ENCODE measurements around the gene APOH.

Gene APOH

GRCh38 chr17:66191593-66192377 is 37.4 kb downstream of the APOH start, which contains the start of gene CEP112:
CEP112 (minus strand) TSS chr17:66192133.
- DNase-seq (ENCODE audit: low read depth in 3 of 3): peak; percentile 67 to 90 (median 83)

- DNase-seq (ENCODE audit: low read depth in 3 of 3): no peak
Observed at GRCh38 chr17:66190738-66191592, 38.2 kb downstream of the APOH start.

- no peak for DNase-seq (ENCODE audit: low read depth in 3 of 3)
Observed at GRCh38 chr17:66187718-66188117, 41.5 kb downstream of the APOH start.

GRCh38 chr17:66185862-66186261 is 43.4 kb downstream of the APOH start:
- no peak for DNase-seq (ENCODE audit: low read depth in 3 of 3)

- DNase-seq (ENCODE audit: low read depth in 3 of 3): no peak
Observed at GRCh38 chr17:66184392-66184791, 44.8 kb downstream of the APOH start.

GRCh38 chr17:66183529-66183928 is 45.7 kb downstream of the APOH start:
- no peak for DNase-seq (ENCODE audit: low read depth in 3 of 3)

GRCh38 chr17:66178642-66179041 is 50.6 kb downstream of the APOH start:
- DNase-seq (ENCODE audit: low read depth in 3 of 3): no peak

GRCh38 chr17:66177048-66177447 is 52.2 kb downstream of the APOH start:
- no peak for DNase-seq (ENCODE audit: low read depth in 3 of 3)

- no peak for DNase-seq (ENCODE audit: low read depth in 3 of 3)
Observed at GRCh38 chr17:66175892-66176291, 53.3 kb downstream of the APOH start.

GRCh38 chr17:66172691-66173223 is 56.5 kb downstream of the APOH start:
- no peak for DNase-seq (ENCODE audit: low read depth in 3 of 3)

- DNase-seq (ENCODE audit: low read depth in 3 of 3): no peak
Observed at GRCh38 chr17:66172144-66172543, 57.1 kb downstream of the APOH start.

- DNase-seq (ENCODE audit: low read depth in 3 of 3): no peak
Observed at GRCh38 chr17:66171692-66172091, 57.5 kb downstream of the APOH start.

- DNase-seq (ENCODE audit: low read depth in 3 of 3): no peak
Observed at GRCh38 chr17:66171172-66171571, 58.0 kb downstream of the APOH start.

GRCh38 chr17:66169839-66170238 is 59.4 kb downstream of the APOH start:
- DNase-seq (ENCODE audit: low read depth in 3 of 3): no peak

GRCh38 chr17:66167189-66167815 is 61.9 kb downstream of the APOH start:
- DNase-seq (ENCODE audit: low read depth in 3 of 3): no peak

- DNase-seq (ENCODE audit: low read depth in 3 of 3): no peak
Observed at GRCh38 chr17:66165537-66166123, 63.6 kb downstream of the APOH start.
